Mammary epithelial cell (primary cell): Measurements from ENCODE around the gene NUDT13.

Experiments
- CTCF ChIP-seq, 2 donors: IDR thresholded peaks in 1 of 2; conservative IDR thresholded peaks in 1 of 2; 2 replicates each; pipeline ENCODE4 v1.5.1; 2011 to 2012; ENCODE audit warnings: inconsistent platforms in 2 of 2, low read length in 2 of 2, mild to moderate bottlenecking in 2 of 2, control low read depth in 1 of 2, low read depth in 1 of 2; ENCODE audit not compliant: insufficient read depth in 1 of 2; ENCODE audit errors: extremely low read depth in 1 of 2
- EZH2 ChIP-seq: IDR thresholded peaks from 2 replicates; pipeline ENCODE4 v1.6.1; 2012; ENCODE audit warnings: low read length, inconsistent platforms, borderline replicate concordance

- no peak for TF ChIP-seq CTCF (conservative IDR thresholded peaks at IDR 0.05 in 1 of 2, IDR thresholded peaks at IDR 0.05 in 1 of 2; ENCODE audit: extremely low read depth in 1 of 2, insufficient read depth in 1 of 2, low read depth in 1 of 2, low read length in 2 of 2)
- TF ChIP-seq EZH2: no peak
These were observed 9.7 kb downstream of the NUDT13 start for GRCh38 chr10:73119952-73120351.
